HepG2 (cell line): ENCODE data around the gene FRMD8. TPM values are rescaled to one million over a fixed set of nuclear protein-coding genes. Genes with fewer than 3 reads are reported as not detected.

Experiments
- ARHGAP35 ChIP-seq: sonication (generic); formaldehyde crosslinking; IDR thresholded peaks from 2 replicates; pipeline ENCODE4 v1.9.0; 2022; ENCODE audit warnings: mild to moderate bottlenecking, inconsistent platforms, moderate library complexity, missing genetic modification reagents, borderline replicate concordance
- ARID2 ChIP-seq: sonication (generic); formaldehyde crosslinking; IDR thresholded peaks from 2 replicates; pipeline ENCODE4 v1.8.1; 2022; ENCODE audit warnings: mild to moderate bottlenecking, missing genetic modification reagents, borderline replicate concordance
- CTCF ChIP-seq: sonication (generic); formaldehyde crosslinking; IDR thresholded peaks from 2 replicates; pipeline ENCODE4 v1.5.0; 2020; ENCODE audit warnings: mild to moderate bottlenecking, missing genetic modification reagents, moderate library complexity
- FOSL2 ChIP-seq: sonication (generic); formaldehyde crosslinking; IDR thresholded peaks from 2 replicates; pipeline ENCODE4 v1.4.0; 2020; ENCODE audit warnings: missing genetic modification reagents
- FOXA3 ChIP-seq: IDR thresholded peaks from 2 replicates; pipeline ENCODE4 v1.6.1; 2016; ENCODE audit warnings: missing genetic modification reagents, missing compliant biosample characterization
- FOXK2 ChIP-seq: fragments of 450-650 bp; IDR thresholded peaks from 2 replicates; pipeline ENCODE4 v1.6.1; 2016
- GMEB1 ChIP-seq: sonication (generic); formaldehyde crosslinking; IDR thresholded peaks from 2 replicates; pipeline ENCODE4 v1.5.1; 2020; ENCODE audit warnings: missing genetic modification reagents, mild to moderate bottlenecking, borderline replicate concordance
- HNRNPUL1 ChIP-seq: fragments of 200-400 bp; formaldehyde crosslinking; IDR thresholded peaks from 2 replicates; pipeline ENCODE4 v1.6.1; 2017; ENCODE audit warnings: low read depth, mild to moderate bottlenecking, low read length, moderate library complexity
- JUND ChIP-seq: sonication (generic); formaldehyde crosslinking; IDR thresholded peaks from 2 replicates; pipeline ENCODE4 v1.8.0; 2022; ENCODE audit warnings: mild to moderate bottlenecking, missing genetic modification reagents
- KAT7 ChIP-seq: IDR thresholded peaks from 2 replicates; pipeline ENCODE4 v1.6.1; 2018; ENCODE audit warnings: borderline replicate concordance, missing compliant biosample characterization
- KDM4B ChIP-seq: sonication (generic); formaldehyde crosslinking; IDR thresholded peaks from 2 replicates; pipeline ENCODE4 v1.4.0; 2020; ENCODE audit warnings: missing genetic modification reagents
- NR2F1 ChIP-seq, 2 experiments: fragments of 450-650 bp in 1 of 2; formaldehyde crosslinking in 1 of 2; IDR thresholded peaks; 2 replicates each; pipeline versions ENCODE4 v1.5.0 to v1.6.1; 2016 to 2020; ENCODE audit warnings: mild to moderate bottlenecking in 1 of 2, missing compliant biosample characterization in 1 of 2, missing genetic modification reagents in 1 of 2, moderate library complexity in 1 of 2
- SKIL ChIP-seq: sonication (generic); formaldehyde crosslinking; IDR thresholded peaks from 2 replicates; pipeline ENCODE4 v1.8.0; 2022; ENCODE audit warnings: missing genetic modification reagents, mild to moderate bottlenecking, moderate library complexity, borderline replicate concordance
- SOX6 ChIP-seq, 2 experiments: fragments of 450-650 bp in 1 of 2; sonication (generic) in 1 of 2; formaldehyde crosslinking in 1 of 2; IDR thresholded peaks; 2 replicates each; pipeline versions ENCODE4 v1.4.0 to v1.6.1; 2017 to 2020; ENCODE audit warnings: antibody characterized with exemption in 1 of 2, mild to moderate bottlenecking in 1 of 2, missing genetic modification reagents in 1 of 2
- SRSF9 ChIP-seq: fragments of 200-400 bp; formaldehyde crosslinking; IDR thresholded peaks from 2 replicates; pipeline ENCODE4 v1.6.1; 2018; ENCODE audit warnings: borderline replicate concordance, mild to moderate bottlenecking, low read depth, low read length; ENCODE audit not compliant: insufficient read depth, poor library complexity, severe bottlenecking
- TAF15 ChIP-seq: fragments of 200-400 bp; formaldehyde crosslinking; IDR thresholded peaks from one replicate; pipeline ENCODE4 v1.6.1; 2018; ENCODE audit warnings: mild to moderate bottlenecking, low read depth, low read length; ENCODE audit not compliant: poor library complexity, severe bottlenecking
- TEAD3 ChIP-seq: optimal IDR thresholded peaks from 2 replicates; pipeline ENCODE3; 2016; ENCODE audit warnings: borderline replicate concordance
- YEATS2 ChIP-seq: sonication (generic); formaldehyde crosslinking; IDR thresholded peaks from 2 replicates; pipeline ENCODE4 v1.4.0; 2020; ENCODE audit warnings: missing genetic modification reagents, borderline replicate concordance
- ZFP36L2 ChIP-seq: sonication (generic); formaldehyde crosslinking; IDR thresholded peaks from 2 replicates; pipeline ENCODE4 v1.4.0; 2020; ENCODE audit warnings: missing genetic modification reagents
- ZNF160 ChIP-seq: sonication (generic); formaldehyde crosslinking; IDR thresholded peaks from 2 replicates; pipeline ENCODE4 v1.8.0; 2022; ENCODE audit warnings: mild to moderate bottlenecking, inconsistent platforms, missing genetic modification reagents
- ZNF660 ChIP-seq: sonication (generic); formaldehyde crosslinking; IDR thresholded peaks from 2 replicates; pipeline ENCODE4 v1.5.1; 2020; ENCODE audit warnings: mild to moderate bottlenecking, low read depth, missing genetic modification reagents, borderline replicate concordance
- ZSCAN30 ChIP-seq: sonication (generic); formaldehyde crosslinking; IDR thresholded peaks from 2 replicates; pipeline ENCODE4 v1.5.0; 2020; ENCODE audit warnings: mild to moderate bottlenecking, missing genetic modification reagents
- polyA plus RNA-seq, 8 experiments: library from polyadenylated mRNA; depleted of rRNA in 3 of 8; stranded (reverse) in 7 of 8; unstranded in 1 of 8; fragments of >200 nt; fragmentation: Illumina TruSeq in 4 of 8; extraction: Trizol in 4 of 8; gene quantifications; 2 replicates each; pipeline versions ENCODE4 v1.2.1 to v1.2.3, GENCODE V29; 2011 to 2016; ENCODE audit warnings: low read depth in 4 of 8, missing spikeins in 1 of 8, mixed read lengths in 1 of 8; ENCODE audit not compliant: insufficient read depth in 1 of 8
- total RNA-seq, 5 experiments: library from RNA; depleted of rRNA; stranded (reverse); fragments of >200 nt; fragmentation: Illumina TruSeq; extraction: Trizol; gene quantifications; 2 replicates each; pipeline ENCODE4 v1.2.3, GENCODE V29; 2016; ENCODE audit warnings: low read depth in 1 of 5

Gene FRMD8
- total and polyA plus RNA-seq, 2 of the 13 experiments (the other 11 are each of a cell fraction or from before 2014, with no cell fraction given): 5.8 to 20.6 TPM

- TF ChIP-seq SOX6 (IDR thresholded peaks at IDR 0.05) (no peak), SOX6 (CRISPR knock-in tag; IDR thresholded peaks at IDR 0.05) (peak; percentile 98), SKIL (CRISPR knock-in tag) (peak; percentile 99), ZNF160 (CRISPR knock-in tag) (no peak), FOXK2 (peak; percentile 42; the same call in 1 of the 2 replicates), FOSL2 (CRISPR knock-in tag) (peak; percentile 79), KAT7 (CRISPR knock-in tag) (no peak), GMEB1 (CRISPR knock-in tag) (peak; percentile 70; the same call in 1 of the 2 replicates), ZNF660 (CRISPR knock-in tag) (no peak), ZSCAN30 (CRISPR knock-in tag) (no peak), JUND (CRISPR knock-in tag) (no peak; the same call in 1 of the 2 replicates), FOXA3 (peak; percentile 95), YEATS2 (peak; percentile 49; the same call in 1 of the 2 replicates), KDM4B (CRISPR knock-in tag) (peak; percentile 82; the same call in 1 of the 2 replicates), HNRNPUL1 (no peak), NR2F1 (CRISPR knock-in tag; IDR thresholded peaks at IDR 0.05) (peak; percentile 88 to 98), TEAD3 (peak; percentile 79), ZFP36L2 (CRISPR knock-in tag) (no peak), ARID2 (CRISPR knock-in tag) (no peak), SRSF9 (no peak), TAF15 (peak; percentile 18), CTCF (CRISPR knock-in tag) (no peak), ARHGAP35 (no peak)
These were observed 32.4 kb downstream of the FRMD8 start (continued) for GRCh38 chr11:65418681-65419459.
